ENCODE results near the gene MEIS3.

Gene MEIS3

GRCh38 chr19:47456721-47457474 lies 37.6 kb upstream of the MEIS3 start (continued):
- TF ChIP-seq ZSCAN18 (tag by site-specific recombination; IDR thresholded peaks at IDR 0.05) (no peak), YY1 (tag by site-specific recombination; IDR thresholded peaks at IDR 0.05) (no peak), ZNF777 (tag by site-specific recombination; IDR thresholded peaks at IDR 0.05; ENCODE audit: borderline replicate concordance) (no peak), PATZ1 (tag by site-specific recombination; IDR thresholded peaks at IDR 0.05) (no peak), ZSCAN30 (tag by site-specific recombination; IDR thresholded peaks at IDR 0.05) (no peak)

- Histone ChIP-seq H3K4me3 (ENCODE audit: low read depth, low read length) (no peak overlapping the region), H3K36me3 (ENCODE audit: control insufficient read depth in 2 of 2, insufficient read depth in 1 of 2, low read length in 2 of 2) (no peaks in the 10 kb centered on the region), H3K4me1 (ENCODE audit: control insufficient read depth, insufficient read depth, low read length) (peaks cover 4% of the 10 kb centered on the region; the same call in 1 of the 2 replicates), H3K27ac (ENCODE audit: extremely low read depth, low read depth, low read length) (no peak overlapping the region), H3K9me3 (ENCODE audit: control insufficient read depth, insufficient read depth, low read depth, low read length) (no peaks in the 10 kb centered on the region)
- peak; percentile 72 for TF ChIP-seq REST (tag by site-specific recombination; IDR thresholded peaks at IDR 0.05)
- TF ChIP-seq EGR2 (tag by site-specific recombination; IDR thresholded peaks at IDR 0.05; ENCODE audit: low read depth) = peak; percentile 55
- TF ChIP-seq ZNF521 (tag by site-specific recombination; IDR thresholded peaks at IDR 0.05) = no peak
- CTCF ChIA-PET = interaction anchor here (1.2 kb wide), 2 partner anchors 12 to 14 kb away, joined by 5 to 7 read pairs; no protein-coding TSS in a partner anchor
- POLR2A ChIA-PET = no interaction called here
Observed at GRCh38 chr19:47450478-47450877, 31.2 kb upstream of the MEIS3 start.

- no peak overlapping the region for H3K4me3 ChIP-seq (ENCODE audit: low read depth, low read length)
- CTCF ChIA-PET = interaction anchor here (1.1 kb wide), 1 partner anchor 12 kb away, joined by 6 read pairs; no protein-coding TSS in a partner anchor
- no peak for TF ChIP-seq ZBTB6 (tag by site-specific recombination; IDR thresholded peaks at IDR 0.05)
- no peak for TF ChIP-seq ZFP3 (tag by site-specific recombination; IDR thresholded peaks at IDR 0.05; ENCODE audit: low read depth)
- TF ChIP-seq ZNF549 (tag by site-specific recombination; IDR thresholded peaks at IDR 0.05) = no peak
- no peak for TF ChIP-seq ZNF645 (tag by site-specific recombination; IDR thresholded peaks at IDR 0.05)
- peak; percentile 81 for TF ChIP-seq ZFP69B (tag by site-specific recombination; IDR thresholded peaks at IDR 0.05)
- TF ChIP-seq ZNF692 (tag by site-specific recombination; IDR thresholded peaks at IDR 0.05) = peak; percentile 83
- no peak for TF ChIP-seq ZSCAN4 (tag by site-specific recombination; IDR thresholded peaks at IDR 0.05)
- no peak for TF ChIP-seq ZNF830 (tag by site-specific recombination; IDR thresholded peaks at IDR 0.05; ENCODE audit: low read depth)
- H3K4me1 ChIP-seq (ENCODE audit: control insufficient read depth, insufficient read depth, low read length) = peaks cover 4% of the 10 kb centered on the region; the same call in 1 of the 2 replicates
- POLR2A ChIA-PET = interaction anchor here (1.5 kb wide), 1 partner anchor 24 kb away, joined by 3 read pairs; the partner anchor contains the start of gene SLC8A2
- H3K27ac ChIP-seq (ENCODE audit: extremely low read depth, low read depth, low read length) = no peak overlapping the region
- no peaks in the 10 kb centered on the region for H3K9me3 ChIP-seq (ENCODE audit: control insufficient read depth, insufficient read depth, low read depth, low read length)
- no peaks in the 10 kb centered on the region for H3K36me3 ChIP-seq (ENCODE audit: control insufficient read depth in 2 of 2, insufficient read depth in 1 of 2, low read length in 2 of 2)
Observed at GRCh38 chr19:47448360-47448727, 29.0 kb upstream of the MEIS3 start.

Data from HEK293 (cell line).